Ectodermal cell (in vitro differentiated cells): ENCODE results near the gene AP1B1.

Source experiments
- H3K27ac ChIP-seq: 2 replicates; pipeline ENCODE4 v1.7.0; 2013; ENCODE audit warnings: mild to moderate bottlenecking, low read depth, low read length; ENCODE audit not compliant: insufficient read depth, poor library complexity, severe bottlenecking
- H3K27me3 ChIP-seq: 2 replicates; pipeline ENCODE4 v1.7.0; 2013; ENCODE audit warnings: mild to moderate bottlenecking, low read length; ENCODE audit not compliant: insufficient read depth, control insufficient read depth, poor library complexity, severe bottlenecking
- H3K36me3 ChIP-seq: one replicate; pipeline ENCODE4 v1.7.0; 2013; ENCODE audit warnings: low read length; ENCODE audit not compliant: control insufficient read depth, insufficient read depth
- H3K4me1 ChIP-seq: one replicate; pipeline ENCODE4 v1.7.0; 2013; ENCODE audit warnings: low read length; ENCODE audit not compliant: control insufficient read depth, insufficient read depth
- H3K4me3 ChIP-seq: 2 replicates; pipeline ENCODE4 v1.7.0; 2013; ENCODE audit warnings: low read depth, low read length, control low read depth; ENCODE audit not compliant: insufficient read depth
- H3K9me3 ChIP-seq: 2 replicates; pipeline ENCODE4 v1.7.0; 2013; ENCODE audit warnings: mild to moderate bottlenecking, low read length, moderate library complexity; ENCODE audit not compliant: control insufficient read depth
- WGBS, 2 experiments: methylation state at CpG; one replicate each; pipeline ENCODE4 v1.1.7; 2013; ENCODE audit warnings: missing lambda C conversion rate in 2 of 2; 5-methylcytosine and 5-hydroxymethylcytosine counted together

Gene AP1B1

GRCh38 chr22:29277927-29278326 lies 110.4 kb downstream of the AP1B1 start:
- WGBS, 2 experiments: 100% methylated on average over 1 of the region's 1 CpG
- Histone ChIP-seq H3K4me3 (no peak overlapping the region), H3K27me3 (no peaks in the 10 kb centered on the region), H3K4me1 (no peaks in the 10 kb centered on the region), H3K36me3 (peaks cover 73% of the 10 kb centered on the region), H3K27ac (no peak overlapping the region), H3K9me3 (no peaks in the 10 kb centered on the region)
